Measurements from ENCODE around the gene PIK3IP1.
"Not testable (repeated sequence)": the region's sequence is repeated elsewhere in the genome, so short reads cannot be mapped to it uniquely, and the experiment has no call there.

Gene PIK3IP1

DNA sequence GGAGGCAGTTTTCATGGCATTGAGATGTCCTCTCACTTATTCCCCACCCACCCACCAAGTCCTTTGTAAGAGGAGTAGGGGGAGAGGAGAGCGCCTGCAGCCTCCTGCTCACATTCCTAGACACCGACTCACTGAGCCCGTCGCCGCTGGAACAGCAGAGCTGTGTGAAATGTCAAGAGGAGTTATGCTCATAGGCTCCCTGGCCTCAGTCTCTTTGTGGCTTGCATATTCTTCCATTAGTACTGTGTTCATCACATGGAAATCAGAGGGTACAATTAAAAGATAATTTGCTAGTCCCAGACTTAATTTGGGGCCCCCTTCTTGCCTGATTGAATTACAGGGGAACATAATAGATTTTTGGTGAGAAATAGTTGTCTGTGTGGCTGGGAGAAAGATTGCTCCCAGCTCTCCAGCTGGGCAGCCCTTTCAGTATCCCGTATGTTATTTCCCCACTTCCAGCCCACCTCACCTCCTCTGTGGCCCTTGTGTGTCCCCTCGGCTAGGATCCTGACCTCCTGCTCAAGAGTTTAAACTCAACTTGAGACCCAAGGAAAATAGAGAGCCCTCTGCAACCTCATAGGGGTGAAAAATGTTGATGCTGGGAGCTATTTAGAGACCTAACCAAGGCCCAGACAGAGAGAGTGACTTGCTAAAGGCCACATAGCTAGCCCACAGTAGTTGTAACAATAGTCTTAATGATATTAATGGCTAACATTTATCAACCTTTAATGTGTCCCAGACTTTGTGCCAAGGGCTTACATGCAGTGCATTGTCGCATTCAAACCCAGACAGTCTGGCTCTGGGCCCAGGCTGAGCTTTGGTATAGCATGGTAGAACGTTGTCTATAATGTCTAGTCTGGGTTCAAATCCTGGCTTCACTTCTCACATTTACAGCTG is 48.0 kb downstream of the PIK3IP1 start:
- FAIRE-seq (no peak), DNase-seq (ENCODE audit: insufficient read length) (no peak)

DNA sequence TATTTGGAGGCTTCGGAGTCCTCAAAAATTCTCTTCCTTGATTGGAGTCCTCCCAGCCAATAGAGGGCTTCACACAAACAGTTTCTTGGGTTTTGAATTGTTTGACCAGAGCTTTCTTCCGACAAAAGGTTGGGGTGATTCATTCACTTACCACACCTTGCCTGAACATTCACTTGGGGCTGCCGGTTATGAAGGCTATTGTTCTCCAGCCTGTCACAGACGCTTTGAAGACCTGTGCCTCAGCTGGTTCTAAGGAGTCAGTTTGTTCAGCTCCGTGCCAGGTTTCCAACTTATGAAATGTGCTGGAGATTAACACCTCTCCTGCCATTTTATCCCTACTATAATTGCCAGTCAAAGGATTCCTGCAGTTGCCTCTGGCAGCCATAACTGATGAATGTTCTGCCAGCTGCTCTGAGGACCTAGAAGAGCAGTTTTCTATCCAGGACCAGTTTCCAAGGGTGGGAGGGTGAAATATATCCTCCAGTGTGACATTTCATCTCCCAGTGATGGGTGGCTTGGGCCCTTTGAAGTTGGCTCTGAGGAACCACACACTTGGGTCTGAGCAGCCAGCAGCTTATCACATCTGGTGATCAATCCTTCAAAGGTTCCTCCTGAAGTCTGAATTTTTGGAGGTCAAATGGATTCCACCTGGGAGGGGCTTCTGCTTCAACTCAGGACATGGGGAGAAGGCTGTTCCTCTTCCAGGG is 48.8 kb downstream of the PIK3IP1 start:
- TF ChIP-seq POLR2AphosphoS5 (IDR thresholded peaks at IDR 0.05; ENCODE audit: low read depth, low read length): no peak
- no peak for TF ChIP-seq POLR2A (IDR thresholded peaks at IDR 0.05; ENCODE audit: low read depth, low read length)
- no peak for TF ChIP-seq TAF1 (IDR thresholded peaks at IDR 0.05; ENCODE audit: borderline replicate concordance, low read depth, low read length)
- DNase-seq (ENCODE audit: insufficient read length): no peak
- no peak for FAIRE-seq

More for the DNA sequence above, 48.0 kb downstream of the PIK3IP1 start:
- TF ChIP-seq POLR2AphosphoS5 (IDR thresholded peaks at IDR 0.05; ENCODE audit: low read depth, low read length): no peak
- no peak for TF ChIP-seq TAF1 (IDR thresholded peaks at IDR 0.05; ENCODE audit: borderline replicate concordance, low read depth, low read length)
- TF ChIP-seq POLR2A (IDR thresholded peaks at IDR 0.05; ENCODE audit: low read depth, low read length): no peak

GRCh38 chr22:31241936-31242335 is 50.4 kb downstream of the PIK3IP1 start:
- DNase-seq (ENCODE audit: insufficient read length) (no peak), FAIRE-seq (no peak)
- no peak for TF ChIP-seq TAF1 (IDR thresholded peaks at IDR 0.05; ENCODE audit: borderline replicate concordance, low read depth, low read length)

- DNase-seq (ENCODE audit: insufficient read length) (no peak), FAIRE-seq (peak; percentile 46)
- no peak for TF ChIP-seq POLR2A (IDR thresholded peaks at IDR 0.05; ENCODE audit: low read depth, low read length)
- no peak for TF ChIP-seq TAF1 (IDR thresholded peaks at IDR 0.05; ENCODE audit: borderline replicate concordance, low read depth, low read length)
- TF ChIP-seq POLR2AphosphoS5 (IDR thresholded peaks at IDR 0.05; ENCODE audit: low read depth, low read length): no peak
Measured at GRCh38 chr22:31241200-31241599, 51.1 kb downstream of the PIK3IP1 start.

GRCh38 chr22:31239771-31240370 is 52.4 kb downstream of the PIK3IP1 start:
- FAIRE-seq: no peak

GRCh38 chr22:31238057-31238456 is 54.2 kb downstream of the PIK3IP1 start:
- DNase-seq (ENCODE audit: insufficient read length) (no peak), FAIRE-seq (no peak)
- TF ChIP-seq TAF1 (IDR thresholded peaks at IDR 0.05; ENCODE audit: borderline replicate concordance, low read depth, low read length): no peak
- no peak for TF ChIP-seq POLR2AphosphoS5 (IDR thresholded peaks at IDR 0.05; ENCODE audit: low read depth, low read length)
- no peak for TF ChIP-seq POLR2A (IDR thresholded peaks at IDR 0.05; ENCODE audit: low read depth, low read length)

More at GRCh38 chr22:31239771-31240370, 52.4 kb downstream of the PIK3IP1 start:
- no peak for DNase-seq (ENCODE audit: insufficient read length)
- TF ChIP-seq POLR2A (IDR thresholded peaks at IDR 0.05; ENCODE audit: low read depth, low read length) (no peak), TAF1 (IDR thresholded peaks at IDR 0.05; ENCODE audit: borderline replicate concordance, low read depth, low read length) (no peak)

- DNase-seq (ENCODE audit: insufficient read length); FAIRE-seq: not testable (repeated sequence)
Measured at GRCh38 chr22:31236044-31236443, 56.2 kb downstream of the PIK3IP1 start.

- no peak for DNase-seq (ENCODE audit: insufficient read length)
- FAIRE-seq: no peak
- TF ChIP-seq POLR2A (IDR thresholded peaks at IDR 0.05; ENCODE audit: low read depth, low read length) (no peak), TAF1 (IDR thresholded peaks at IDR 0.05; ENCODE audit: borderline replicate concordance, low read depth, low read length) (no peak), POLR2AphosphoS5 (IDR thresholded peaks at IDR 0.05; ENCODE audit: low read depth, low read length) (no peak)
Measured at GRCh38 chr22:31235081-31235480, 57.2 kb downstream of the PIK3IP1 start.

GRCh38 chr22:31233001-31233400 is 59.3 kb downstream of the PIK3IP1 start:
- no peak for TF ChIP-seq TAF1 (IDR thresholded peaks at IDR 0.05; ENCODE audit: borderline replicate concordance, low read depth, low read length)
- DNase-seq (ENCODE audit: insufficient read length) (no peak), FAIRE-seq (no peak)
